Endothelial cell of umbilical vein (primary cell): ENCODE measurements around the gene TMEM223. TPM values are rescaled to one million over a fixed set of nuclear protein-coding genes. Genes with fewer than 3 reads are reported as not detected.
"Not testable (repeated sequence)": the region's sequence is repeated elsewhere in the genome, so short reads cannot be mapped to it uniquely, and the experiment has no call there.

Source experiments
- BruUV-seq: library from RNA; stranded (reverse); fragments of 400-500 nt; replicated peaks from 2 replicates; lab custom pipeline; 2021; lab: Mats Ljungman, UMichigan
- CTCF ChIA-PET: fragments of 300-600, 350-600 bp; sonication (Branson Sonifier 250); formaldehyde crosslinking; loops from one replicate; lab custom pipeline; 2021; ENCODE audit warnings: antibody characterized with exemption, inconsistent platforms; lab: Charles Lee
- POLR2A ChIA-PET: fragments of 300-600, 350-600 bp; sonication (Branson Sonifier 250); formaldehyde crosslinking; loops from one replicate; lab custom pipeline; 2021; ENCODE audit warnings: antibody characterized with exemption, inconsistent platforms; lab: Charles Lee
- DNase-seq: peaks from one replicate; pipeline ENCODE4 v3.0.0-alpha.2; 2011; ENCODE audit warnings: low read depth, low spot score
- FAIRE-seq: peaks from 2 replicates; lab custom pipeline; 2011; peaks lifted over from hg19 to GRCh38; lab: Jason Lieb, UNC
- H2AFZ ChIP-seq: 2 replicates; pipeline ENCODE4 v1.6.0; 2012; ENCODE audit warnings: low read depth, low read length, control low read depth, inconsistent platforms
- H3K27ac ChIP-seq: 2 replicates; pipeline ENCODE4 v1.5.1; 2011; ENCODE audit warnings: low read depth, mild to moderate bottlenecking, control low read depth, low read length, moderate library complexity; ENCODE audit not compliant: insufficient read depth
- H3K27me3 ChIP-seq, 2 experiments: 2 replicates each; pipeline versions ENCODE4 v1.6.0 to v1.6.1; 2011; ENCODE audit warnings: low read length in 2 of 2, mixed read lengths in 1 of 2; ENCODE audit not compliant: control insufficient read depth in 2 of 2, insufficient read depth in 2 of 2
- H3K36me3 ChIP-seq, 2 experiments: 2 replicates in 1 of 2; 3 replicates in 1 of 2; pipeline ENCODE4 v1.5.1; 2011; ENCODE audit warnings: low read length in 2 of 2, mild to moderate bottlenecking in 1 of 2, moderate library complexity in 1 of 2; ENCODE audit not compliant: control insufficient read depth in 2 of 2, insufficient read depth in 2 of 2; ENCODE audit errors: extremely low read depth in 1 of 2
- H3K4me1 ChIP-seq: 3 replicates; pipeline ENCODE4 v1.5.1; 2011; ENCODE audit warnings: mild to moderate bottlenecking, low read length; ENCODE audit not compliant: control insufficient read depth, insufficient read depth; ENCODE audit errors: extremely low read depth
- H3K4me2 ChIP-seq: 2 replicates; pipeline ENCODE4 v1.6.1; 2011; ENCODE audit warnings: low read length, control low read depth, mixed read lengths; ENCODE audit not compliant: insufficient read depth
- H3K4me3 ChIP-seq, 3 experiments: fragments of 200-600 bp in 1 of 3; sonication (generic), shearing (Covaris generic) in 1 of 3; replicated peaks in 1 of 3; 2 replicates each; pipeline ENCODE4 v1.5.1; 2011 to 2016; ENCODE audit warnings: control low read depth in 3 of 3, low read length in 3 of 3, mild to moderate bottlenecking in 2 of 3, inconsistent platforms in 1 of 3, low read depth in 1 of 3, moderate library complexity in 1 of 3; ENCODE audit not compliant: insufficient read depth in 1 of 3
- H3K79me2 ChIP-seq: 2 replicates; pipeline ENCODE4 v1.6.0; 2012; ENCODE audit warnings: low read length, inconsistent platforms; ENCODE audit not compliant: control insufficient read depth, insufficient read depth
- H3K9ac ChIP-seq: replicated peaks from 2 replicates; pipeline ENCODE3; 2011; ENCODE audit warnings: low read length, control low read depth; ENCODE audit not compliant: insufficient read depth; ENCODE audit errors: extremely low read depth
- H3K9me1 ChIP-seq: replicated peaks from 3 replicates; pipeline ENCODE4 v1.6.0; 2011; ENCODE audit warnings: mild to moderate bottlenecking, low read length; ENCODE audit not compliant: control insufficient read depth, insufficient read depth; ENCODE audit errors: extremely low read depth
- H3K9me3 ChIP-seq: replicated peaks from 2 replicates; pipeline ENCODE4 v1.5.1; 2012; ENCODE audit warnings: low read length, inconsistent platforms; ENCODE audit not compliant: control insufficient read depth, insufficient read depth
- H4K20me1 ChIP-seq: replicated peaks from 2 replicates; pipeline ENCODE3; 2011; ENCODE audit warnings: mild to moderate bottlenecking, low read length; ENCODE audit not compliant: control insufficient read depth, insufficient read depth; ENCODE audit errors: extremely low read depth
- EZH2 ChIP-seq: IDR thresholded peaks from 2 replicates; pipeline ENCODE4 v1.6.1; 2012; ENCODE audit warnings: borderline replicate concordance, low read depth, mild to moderate bottlenecking, moderate library complexity, low read length, inconsistent platforms; ENCODE audit not compliant: severe bottlenecking
- FOS ChIP-seq: IDR thresholded peaks from 2 replicates; pipeline ENCODE4 v1.6.1; 2011; ENCODE audit warnings: mild to moderate bottlenecking, low read length, moderate library complexity, borderline replicate concordance; ENCODE audit not compliant: insufficient read depth
- GATA2 ChIP-seq: IDR thresholded peaks from 2 replicates; pipeline ENCODE4 v1.7.0; 2011; ENCODE audit warnings: low read depth, mild to moderate bottlenecking, moderate library complexity, mixed read lengths, low read length; ENCODE audit not compliant: insufficient read length, insufficient read depth
- JUN ChIP-seq: IDR thresholded peaks from 2 replicates; pipeline ENCODE4 v1.6.1; 2011; ENCODE audit warnings: borderline replicate concordance, low read depth; ENCODE audit not compliant: insufficient read length, insufficient read depth
- MAX ChIP-seq: IDR thresholded peaks from 2 replicates; pipeline ENCODE4 v1.6.1; 2011; ENCODE audit not compliant: insufficient read depth, insufficient read length
- MYC ChIP-seq: IDR thresholded peaks from one replicate; pipeline ENCODE4 v1.6.1; 2011; ENCODE audit warnings: mild to moderate bottlenecking, low read depth, low read length
- POLR2A ChIP-seq: IDR thresholded peaks from 2 replicates; pipeline ENCODE4 v1.6.1; 2012; ENCODE audit warnings: low read depth, mild to moderate bottlenecking, control low read depth, low read length
- POLR2AphosphoS5 ChIP-seq: IDR thresholded peaks from 2 replicates; pipeline ENCODE4 v1.6.1; 2012; ENCODE audit warnings: low read depth, mild to moderate bottlenecking, control low read depth, low read length, moderate library complexity; ENCODE audit not compliant: insufficient read depth
- dilution Hi-C: fragments of 300-500 bp; cut with MboI; formaldehyde crosslinking; loops from one replicate; pipeline ENCODE4 v1.15.0; 2019; ENCODE audit warnings: low sequenced_read_pairs; ENCODE audit not compliant: extremely low pct_ligation_motif_present
- intact Hi-C: fragments of 100-400 bp; cut with micrococcal nuclease; formaldehyde crosslinking; loops from one replicate; pipeline ENCODE4 v1.10.0; 2022
- polyA plus RNA-seq, 4 experiments: library from polyadenylated mRNA; depleted of rRNA in 3 of 4; stranded (reverse) in 3 of 4; unstranded in 1 of 4; fragments of >200 nt; gene quantifications; 2 replicates each; pipeline versions ENCODE4 v1.2.1 to v1.2.3, GENCODE V29; 2011 to 2012; ENCODE audit warnings: missing spikeins in 1 of 4
- total RNA-seq: library from RNA; stranded (reverse); gene quantifications from 2 replicates; pipeline ENCODE4 v1.2.3, GENCODE V29; 2021
- TF ChIP-seq, protein P1 (sequence below), 2 donors: IDR thresholded peaks; 1 replicate in 1 of 2; 2 replicates in 1 of 2; pipeline ENCODE4 v1.5.1; 2011; ENCODE audit warnings: low read length in 2 of 2, mild to moderate bottlenecking in 2 of 2, moderate library complexity in 2 of 2, control low read depth in 1 of 2, inconsistent platforms in 1 of 2, low read depth in 1 of 2; ENCODE audit not compliant: insufficient read depth in 1 of 2; ENCODE audit errors: extremely low read depth in 1 of 2

The TMEM223 gene
- total and polyA plus RNA-seq, 2 donors (not counting 3 experiments of a cell fraction or from before 2014, with no cell fraction given): 11.8 to 26.7 TPM

DNA sequence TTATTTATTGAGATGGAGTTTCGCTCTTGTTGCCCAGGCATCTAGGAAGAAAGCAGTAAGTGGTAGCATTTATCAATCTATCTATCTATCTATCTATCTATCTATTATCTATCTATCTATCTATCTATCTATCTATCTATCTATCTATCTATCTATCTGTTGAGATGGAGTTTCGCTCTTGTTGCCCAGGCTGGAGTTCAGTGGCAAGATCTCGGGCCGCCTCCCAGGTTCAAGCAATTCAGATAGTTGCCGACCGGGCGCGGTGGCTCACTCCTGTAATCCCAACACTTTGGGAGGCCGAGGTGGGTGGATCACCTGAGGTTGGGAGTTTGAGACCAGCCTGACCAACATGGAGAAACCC, 31.0 kb downstream of the TMEM223 start:
- H3K27ac ChIP-seq, H3K27me3 ChIP-seq, dilution Hi-C loops, H3K9ac ChIP-seq, H4K20me1 ChIP-seq, BruUV-seq, H3K36me3 ChIP-seq, H3K4me1 ChIP-seq, H3K9me1 ChIP-seq, H3K9me3 ChIP-seq, FAIRE-seq, H3K79me2 ChIP-seq, DNase-seq: not testable (repeated sequence)
- ChIA-PET CTCF (interaction anchor here (1.0 to 3.1 kb wide), 5 partner anchors 7 to 29 kb away, joined by 3 to 15 read pairs (median 5); partner anchors contain the start of genes TAF6L, TMEM179B and ZBTB3), POLR2A (interaction anchor here (0.9 to 2.5 kb wide), 2 partner anchors 33 to 80 kb away, joined by 3 to 13 read pairs; partner anchors contain the start of gene HNRNPUL2)
- Histone ChIP-seq H3K4me3 (peak overlapping the region in 1 of 3 experiments; percentile 89), H3K4me2 (peak overlapping the region; percentile 6), H2AFZ (peak overlapping the region; percentile 23)
- intact Hi-C loops: loop anchor here (1.0 to 2.0 kb wide), 4 partner anchors 8 to 32 kb away; partner anchors contain the start of genes TAF6L, TMEM179B and TTC9C

DNA sequence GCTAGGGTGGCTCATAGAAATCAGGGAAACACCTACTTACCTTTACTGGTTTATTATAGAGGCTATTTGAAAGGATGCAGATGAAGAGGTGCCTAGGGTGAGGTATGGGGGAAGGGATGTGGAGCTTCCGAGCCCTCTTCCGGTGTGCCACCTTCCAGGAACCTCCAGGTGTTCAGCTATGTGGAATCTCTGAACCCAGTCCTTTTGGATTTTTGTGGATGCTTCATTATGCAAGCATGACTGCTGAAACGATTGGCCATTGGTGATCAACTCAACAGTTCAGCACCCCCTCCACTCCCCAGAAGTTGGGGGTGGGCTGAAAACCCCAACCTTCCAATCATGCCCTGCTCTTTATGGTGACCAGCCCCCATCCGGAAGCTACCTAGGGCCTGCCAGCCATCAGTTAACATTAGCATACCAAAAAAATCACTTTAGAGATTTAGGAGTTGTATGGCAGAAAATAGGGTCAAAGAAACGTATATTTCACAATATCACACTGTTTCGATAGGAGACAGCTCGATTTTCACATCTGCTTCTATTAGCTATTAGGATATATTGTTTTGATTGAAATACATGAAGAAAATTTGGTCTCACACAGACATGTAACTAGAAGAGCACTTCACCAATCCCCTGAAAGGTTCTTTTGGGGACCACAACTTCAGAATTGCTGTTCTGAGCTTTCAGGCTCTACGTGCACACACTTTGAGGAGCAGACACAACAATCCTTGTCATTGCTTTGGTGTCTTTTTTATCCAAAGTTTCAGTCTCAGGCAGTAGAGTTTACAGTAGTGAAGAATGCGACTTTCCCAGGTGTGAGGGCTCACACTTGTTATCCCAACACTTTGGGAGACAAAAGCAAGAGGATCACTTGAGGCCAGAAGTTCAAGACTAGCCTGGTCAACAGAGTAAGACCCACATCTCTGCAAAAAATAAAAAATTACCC, 33.7 kb downstream of the TMEM223 start:
- Histone ChIP-seq H3K4me1 (peaks cover 10% of the 10 kb centered on the region), H3K4me2 (no peak overlapping the region), H3K27ac (no peak overlapping the region), H3K9me3 (no peaks in the 10 kb centered on the region), H3K27me3 (no peaks in the 10 kb centered on the region), H3K4me3 (no peak overlapping the region), H3K36me3 (no peaks in the 10 kb centered on the region), H3K9ac (no peak overlapping the region), H3K79me2 (peaks cover 11% of the 10 kb centered on the region), H2AFZ (no peak overlapping the region), H4K20me1 (no peaks in the 10 kb centered on the region), H3K9me1 (no peaks in the 10 kb centered on the region)
- FAIRE-seq: no peak
- CTCF ChIA-PET: interaction anchor here (1.3 to 1.6 kb wide), 2 partner anchors 13 to 29 kb away, joined by 4 to 5 read pairs; partner anchors contain the start of genes TAF6L and TMEM179B
- POLR2A ChIA-PET: no interaction called here
- no TSS peak for BruUV-seq
- dilution Hi-C loops (no loop called here), intact Hi-C loops (no loop called here)
- no peak for TF ChIP-seq FOS
- TF ChIP-seq EZH2: no peak
- no peak for TF ChIP-seq POLR2AphosphoS5
- TF ChIP-seq, protein P1, sequence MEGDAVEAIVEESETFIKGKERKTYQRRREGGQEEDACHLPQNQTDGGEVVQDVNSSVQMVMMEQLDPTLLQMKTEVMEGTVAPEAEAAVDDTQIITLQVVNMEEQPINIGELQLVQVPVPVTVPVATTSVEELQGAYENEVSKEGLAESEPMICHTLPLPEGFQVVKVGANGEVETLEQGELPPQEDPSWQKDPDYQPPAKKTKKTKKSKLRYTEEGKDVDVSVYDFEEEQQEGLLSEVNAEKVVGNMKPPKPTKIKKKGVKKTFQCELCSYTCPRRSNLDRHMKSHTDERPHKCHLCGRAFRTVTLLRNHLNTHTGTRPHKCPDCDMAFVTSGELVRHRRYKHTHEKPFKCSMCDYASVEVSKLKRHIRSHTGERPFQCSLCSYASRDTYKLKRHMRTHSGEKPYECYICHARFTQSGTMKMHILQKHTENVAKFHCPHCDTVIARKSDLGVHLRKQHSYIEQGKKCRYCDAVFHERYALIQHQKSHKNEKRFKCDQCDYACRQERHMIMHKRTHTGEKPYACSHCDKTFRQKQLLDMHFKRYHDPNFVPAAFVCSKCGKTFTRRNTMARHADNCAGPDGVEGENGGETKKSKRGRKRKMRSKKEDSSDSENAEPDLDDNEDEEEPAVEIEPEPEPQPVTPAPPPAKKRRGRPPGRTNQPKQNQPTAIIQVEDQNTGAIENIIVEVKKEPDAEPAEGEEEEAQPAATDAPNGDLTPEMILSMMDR (IDR thresholded peaks at IDR 0.05; ENCODE audit: extremely low read depth in 1 of 2, insufficient read depth in 1 of 2, low read depth in 1 of 2, low read length in 2 of 2): no peak
- no peak for TF ChIP-seq MAX
- no peak for TF ChIP-seq MYC
- TF ChIP-seq JUN: no peak
- no peak for TF ChIP-seq POLR2A
- no peak for TF ChIP-seq GATA2
- DNase-seq: no peak
